Activated CD4-positive, alpha-beta T cell treated with anti-CD3 and anti-CD28 coated beads for 24 hours (primary cell): ENCODE measurements around the gene MAN1C1.

Source experiments
- DNase-seq, 2 donors: peaks; one replicate each; pipeline ENCODE4 v3.0.0-alpha.2; 2020; ENCODE audit warnings: low read depth in 2 of 2

Gene MAN1C1

DNA sequence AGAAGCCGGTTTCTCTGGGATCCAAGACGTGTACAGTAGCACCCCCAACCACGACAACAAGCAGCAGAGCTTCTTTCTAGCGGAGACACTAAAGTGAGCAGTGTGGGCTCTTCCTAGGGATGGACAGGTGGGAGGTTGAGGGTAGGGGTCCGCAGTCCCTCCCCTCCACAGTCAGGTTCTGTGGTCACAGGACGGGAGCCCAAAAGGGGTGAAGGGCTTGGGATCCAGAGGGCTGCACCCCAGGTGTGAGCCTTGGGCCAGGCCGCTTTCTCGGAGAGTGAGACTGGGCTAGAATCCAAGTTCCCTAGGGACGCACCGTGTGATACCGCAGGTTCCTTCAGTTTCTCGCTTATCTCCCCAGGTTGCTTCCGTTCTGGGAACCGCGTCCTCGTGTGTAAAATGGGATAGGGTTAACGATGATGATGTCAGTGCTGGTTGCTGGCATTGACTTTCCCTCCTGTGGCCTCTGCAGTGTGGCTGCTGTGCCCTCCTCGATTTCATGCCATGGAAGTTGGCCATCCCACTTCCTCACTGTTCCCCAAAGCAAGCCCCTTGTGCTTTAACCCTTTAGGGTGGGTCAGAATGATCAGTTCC, 166.1 kb downstream of the MAN1C1 start:
- no peak for DNase-seq

DNA sequence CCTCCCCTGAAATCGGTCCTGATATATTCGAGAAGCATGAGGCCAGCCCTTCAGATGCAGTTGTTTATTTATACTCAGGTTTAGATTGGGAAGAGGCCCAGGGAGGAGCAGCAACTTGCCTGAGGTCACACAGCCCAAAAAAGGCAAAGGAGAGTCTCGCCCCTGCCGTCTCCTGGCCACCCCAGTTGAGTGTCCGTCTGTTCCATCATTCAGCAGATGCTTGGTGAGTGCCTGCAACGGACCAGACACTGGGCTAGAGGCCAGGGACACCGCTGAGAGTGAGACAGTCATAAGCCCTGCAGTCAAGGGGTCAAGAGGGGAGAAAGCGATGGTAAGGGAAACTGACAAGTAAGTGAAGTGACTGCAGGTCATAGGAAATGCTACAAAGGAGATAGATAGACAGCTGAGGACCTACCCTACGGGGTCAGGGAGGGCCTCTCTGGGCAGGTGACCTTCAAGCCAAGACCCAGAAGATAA, 168.0 kb downstream of the MAN1C1 start:
- no peak for DNase-seq

DNA sequence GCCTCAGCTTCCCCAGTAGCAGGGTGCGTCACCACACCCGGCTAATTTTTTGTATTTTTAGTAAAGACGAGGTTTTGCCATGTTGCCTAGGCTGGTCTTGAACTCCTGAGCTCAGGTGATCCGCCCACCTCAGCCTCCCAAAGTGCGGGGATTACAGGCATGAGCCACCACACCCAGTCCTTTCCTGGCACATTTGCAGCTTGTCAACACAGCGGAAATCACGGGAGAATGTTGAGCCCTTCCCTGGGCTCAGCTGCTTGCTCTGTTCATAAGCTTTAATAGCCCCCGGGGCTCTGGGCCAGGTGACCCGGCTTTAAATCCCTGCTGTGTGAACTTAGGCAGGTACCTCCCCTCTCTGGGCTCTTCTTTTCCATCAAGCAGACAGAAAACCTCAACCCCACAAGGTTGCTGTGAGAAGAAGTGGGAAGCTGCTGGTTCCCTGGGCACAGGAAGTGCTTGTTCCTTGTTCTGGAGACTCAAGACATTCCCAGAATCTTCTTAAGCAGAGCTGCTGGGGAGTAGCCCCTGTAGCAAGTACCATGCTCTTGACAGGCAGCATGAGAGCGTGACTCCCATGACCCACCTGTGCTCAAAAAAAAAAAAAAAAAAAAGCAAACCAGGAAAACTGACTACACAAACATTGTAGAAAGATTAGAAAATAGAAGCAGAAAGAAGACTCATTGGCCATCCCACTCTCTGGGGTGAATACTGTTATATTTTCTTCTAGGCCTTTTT, 168.9 kb downstream of the MAN1C1 start:
- DNase-seq = no peak

DNA sequence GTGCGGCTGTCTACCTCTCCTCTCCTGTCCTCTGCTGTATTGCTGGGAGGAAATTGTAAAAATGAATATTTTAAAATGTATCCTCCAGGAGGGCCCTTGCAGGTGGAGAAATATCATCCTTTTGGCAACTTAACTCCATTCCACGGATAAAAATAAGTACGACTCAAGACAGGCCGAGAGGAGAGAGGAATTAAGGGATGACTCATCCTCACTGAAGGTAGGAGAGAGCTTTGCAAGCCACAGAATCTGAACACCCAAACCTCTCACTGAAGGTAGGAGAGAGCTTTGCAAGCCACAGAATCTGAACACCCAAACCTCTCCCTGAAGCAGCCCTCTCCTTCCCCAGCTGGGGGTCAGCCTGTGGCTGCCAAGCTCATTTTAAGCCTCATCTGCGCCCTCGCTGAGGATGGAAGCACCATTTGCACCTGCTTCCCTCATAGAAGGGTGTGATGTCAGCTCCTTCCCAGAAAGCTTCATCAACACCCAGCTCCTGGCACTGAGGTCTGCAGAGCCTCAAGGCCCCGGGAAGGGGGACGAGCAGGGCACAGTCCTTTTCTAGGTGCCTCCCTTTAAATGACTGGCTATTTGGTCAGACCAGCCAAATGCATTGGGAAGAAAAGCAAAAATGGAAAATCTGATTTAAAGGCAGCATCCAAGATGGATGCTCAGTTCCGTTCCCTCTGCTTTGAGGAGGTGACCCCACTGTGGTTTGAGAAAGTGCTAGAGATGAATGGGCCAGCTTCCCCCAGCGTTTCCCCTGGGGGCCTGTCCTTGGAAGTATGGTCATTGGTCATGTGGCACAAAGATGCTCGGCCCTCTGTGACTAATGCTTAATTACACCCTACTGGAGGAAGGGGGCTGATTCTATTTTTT, 170.5 kb downstream of the MAN1C1 start:
- no peak for DNase-seq

DNA sequence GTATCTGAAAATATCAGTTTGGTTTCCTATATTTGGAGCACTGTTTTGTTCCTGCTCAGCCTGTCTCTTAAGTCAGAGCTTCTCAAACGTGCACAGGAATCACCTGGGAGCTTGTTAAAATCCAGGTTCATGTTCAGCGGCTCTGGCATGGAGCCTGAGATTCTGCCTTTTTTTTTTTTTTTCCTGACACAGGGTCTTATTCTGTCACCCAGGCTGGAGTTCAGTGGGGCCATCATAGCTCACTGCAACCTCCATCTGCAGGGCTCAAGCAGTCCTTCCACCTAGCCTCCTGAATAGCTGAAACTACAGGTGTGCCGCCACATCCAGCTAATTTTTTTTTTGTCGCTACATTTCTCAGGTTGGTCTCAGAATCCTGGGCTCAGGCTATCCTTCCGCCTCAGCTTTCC, 171.2 kb downstream of the MAN1C1 start:
- no peak for DNase-seq

DNA sequence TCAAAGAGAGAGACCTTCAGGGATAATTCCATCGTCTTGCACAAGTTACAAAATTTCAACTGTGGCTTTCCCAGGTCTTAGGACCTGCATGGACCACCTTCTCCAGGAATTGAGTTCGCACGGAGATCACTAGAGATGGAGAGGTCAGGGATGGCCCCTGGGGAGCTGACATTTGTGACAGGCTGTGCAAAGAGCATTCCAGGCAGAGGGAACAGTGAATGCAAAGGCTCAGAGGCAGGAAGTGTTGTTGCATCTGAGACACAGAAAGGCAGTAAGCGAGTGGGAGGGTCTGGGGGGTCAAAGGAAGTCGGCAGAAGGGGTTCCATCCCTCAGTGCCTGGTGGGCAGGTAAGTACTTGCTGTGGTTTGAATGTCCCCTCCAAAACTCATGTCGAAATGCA, 173.9 kb downstream of the MAN1C1 start:
- no peak for DNase-seq

DNA sequence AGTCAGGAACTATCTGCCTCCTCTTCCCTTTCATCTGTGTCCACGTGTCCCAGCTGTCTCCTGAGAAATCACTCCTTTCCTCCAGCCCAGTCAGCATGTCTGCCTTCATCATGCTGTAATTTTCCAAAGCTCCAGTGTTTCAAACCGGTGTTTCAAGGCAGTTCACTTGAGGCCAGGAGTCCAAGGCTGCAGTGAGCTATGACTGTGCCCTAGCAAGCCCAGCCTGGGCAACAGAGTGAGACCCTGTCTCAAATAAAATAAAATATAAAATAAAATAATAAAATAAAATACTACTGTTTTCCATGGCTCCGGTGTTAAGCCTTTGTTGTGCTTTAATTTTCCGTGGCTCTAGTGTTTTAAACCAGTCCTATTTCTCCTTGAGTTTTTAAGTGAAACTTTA, 175.5 kb downstream of the MAN1C1 start:
- no peak for DNase-seq

DNA sequence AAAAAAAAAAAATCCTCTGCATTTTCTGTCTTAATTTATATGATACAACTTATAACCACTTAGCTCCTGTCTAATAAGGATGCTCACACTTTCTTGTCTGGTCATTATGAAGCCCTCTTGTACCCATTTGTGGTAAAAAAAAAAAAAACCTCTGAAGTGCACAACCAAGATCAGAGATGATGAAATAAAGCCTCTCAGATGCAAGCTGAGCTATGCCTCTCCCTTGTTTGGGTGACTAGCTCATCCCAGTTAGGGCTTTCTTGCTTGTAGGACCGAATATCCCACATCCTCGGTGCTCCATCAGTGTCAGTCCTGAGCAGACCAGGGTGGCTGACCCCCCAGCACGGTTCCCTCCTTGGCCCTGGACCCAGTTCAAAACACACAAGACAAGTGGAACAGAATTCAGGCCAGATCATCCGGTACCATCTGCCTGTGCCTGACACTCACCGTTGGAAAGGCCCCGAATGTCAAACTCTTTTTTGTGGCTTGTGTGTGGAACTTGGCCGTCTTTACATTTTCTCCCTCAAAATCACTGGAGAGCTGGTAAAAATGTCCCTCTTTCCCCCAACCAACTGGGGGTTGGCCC, 177.1 kb downstream of the MAN1C1 start:
- DNase-seq = no peak

DNA sequence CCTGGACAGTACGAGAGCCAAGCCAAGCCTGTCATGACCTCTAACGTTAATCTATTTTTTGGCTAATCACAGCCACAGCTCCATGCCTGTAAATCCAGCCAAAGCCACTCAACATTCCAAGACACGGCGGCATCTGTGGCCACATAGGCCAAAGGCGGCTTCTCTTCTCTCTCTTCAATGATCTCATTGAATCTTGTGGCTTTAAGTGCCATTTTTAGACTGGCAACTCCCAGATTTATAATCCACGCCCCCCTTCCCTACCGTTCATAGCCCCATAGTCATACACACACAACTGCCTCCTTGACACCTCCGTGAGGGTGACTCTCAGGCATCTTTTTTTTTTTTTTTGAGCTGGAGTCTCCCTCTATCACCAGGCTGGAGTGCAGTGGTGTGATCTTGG, 177.7 kb downstream of the MAN1C1 start:
- DNase-seq = no peak

DNA sequence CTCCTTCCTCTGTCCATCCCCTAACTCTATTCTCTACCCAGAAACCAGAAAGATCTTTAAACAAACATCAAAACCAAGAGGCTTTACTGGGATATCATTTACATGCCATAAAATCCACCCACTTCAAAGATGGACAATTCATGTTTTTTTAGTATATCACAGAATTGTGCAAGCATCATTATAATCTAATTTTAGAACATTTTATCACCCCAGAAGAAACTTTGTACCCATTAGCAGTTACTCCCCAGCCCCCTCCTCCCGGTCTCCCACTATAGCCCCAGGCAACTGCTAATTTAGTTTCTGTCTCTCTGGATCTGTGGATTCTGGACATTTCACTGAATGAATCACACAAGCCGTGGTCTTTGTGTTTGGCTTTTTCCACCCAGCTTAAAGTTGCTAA, 178.6 kb downstream of the MAN1C1 start:
- DNase-seq = no peak

DNA sequence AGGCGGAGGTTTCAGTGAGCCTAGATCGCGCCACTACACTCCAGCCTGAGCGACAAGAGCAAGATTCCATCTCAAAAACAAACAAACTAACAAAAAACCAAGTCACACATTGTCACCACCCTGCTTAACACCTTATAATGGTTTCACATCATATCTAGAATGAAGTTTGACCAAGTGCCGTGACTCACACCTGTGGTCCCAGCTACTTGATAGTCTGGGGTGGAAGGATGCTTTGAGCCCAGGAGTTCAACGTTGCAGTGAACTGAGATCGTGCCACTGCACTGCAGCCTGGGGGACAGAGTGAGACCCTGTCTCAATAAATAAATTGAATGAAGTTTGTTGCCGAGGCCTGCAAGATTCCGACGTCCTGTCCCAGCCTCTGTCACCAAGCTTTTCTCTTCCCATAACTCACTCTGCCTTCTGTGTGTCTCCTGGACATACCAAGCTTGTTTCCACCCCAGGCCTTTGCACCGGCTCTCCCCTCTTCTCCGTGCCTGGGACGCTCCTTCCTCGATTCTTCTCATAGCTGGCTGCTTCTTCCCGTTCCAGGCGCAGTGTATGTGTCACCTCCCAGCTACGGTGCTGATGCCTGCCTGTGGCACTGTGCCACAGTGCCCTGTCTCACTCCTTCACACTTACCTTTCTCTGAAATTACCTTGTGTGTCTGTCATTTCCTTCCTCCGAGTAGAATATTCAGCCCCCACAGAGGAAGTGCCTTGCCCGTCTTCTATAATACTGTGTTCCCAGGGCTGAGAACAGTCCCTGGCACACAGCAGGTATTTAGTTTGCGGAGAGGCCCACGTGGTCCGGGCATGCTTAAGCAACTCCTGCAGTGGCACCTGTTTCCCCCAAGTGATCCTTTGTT, 179.6 kb downstream of the MAN1C1 start:
- DNase-seq = no peak

DNA sequence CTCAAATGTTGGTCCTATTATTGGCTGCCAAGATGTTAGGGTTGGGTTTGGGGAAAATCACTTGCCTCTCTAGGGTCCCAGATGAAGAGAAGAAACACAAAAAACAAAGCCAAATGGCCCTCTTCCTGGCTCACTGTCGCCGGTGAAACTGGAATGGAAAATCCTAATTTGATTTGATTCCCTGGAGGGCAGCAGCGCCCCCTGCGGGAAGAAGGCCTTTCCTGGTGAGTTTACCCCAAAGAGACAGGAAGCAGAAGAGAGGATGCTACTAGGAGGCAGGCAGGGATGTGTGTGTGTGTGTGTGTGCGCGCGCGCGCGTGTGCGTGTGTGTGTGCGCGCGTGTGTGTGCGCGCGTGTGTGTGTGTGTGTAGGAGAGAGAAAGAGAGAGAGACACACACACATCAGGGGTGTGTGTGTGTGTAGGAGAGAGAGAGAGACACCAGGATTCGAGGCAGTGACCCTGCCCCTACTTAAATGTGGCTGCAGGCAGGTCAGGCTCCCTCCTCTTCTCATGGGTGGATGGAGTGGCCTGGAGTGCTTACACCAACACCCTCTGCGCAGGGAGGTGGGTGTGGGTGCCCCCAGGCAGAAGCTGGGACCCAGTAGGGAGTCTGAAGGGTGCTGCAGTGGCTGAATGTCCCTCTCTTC, 180.3 kb downstream of the MAN1C1 start:
- peak; percentile 86 to 88 for DNase-seq

DNA sequence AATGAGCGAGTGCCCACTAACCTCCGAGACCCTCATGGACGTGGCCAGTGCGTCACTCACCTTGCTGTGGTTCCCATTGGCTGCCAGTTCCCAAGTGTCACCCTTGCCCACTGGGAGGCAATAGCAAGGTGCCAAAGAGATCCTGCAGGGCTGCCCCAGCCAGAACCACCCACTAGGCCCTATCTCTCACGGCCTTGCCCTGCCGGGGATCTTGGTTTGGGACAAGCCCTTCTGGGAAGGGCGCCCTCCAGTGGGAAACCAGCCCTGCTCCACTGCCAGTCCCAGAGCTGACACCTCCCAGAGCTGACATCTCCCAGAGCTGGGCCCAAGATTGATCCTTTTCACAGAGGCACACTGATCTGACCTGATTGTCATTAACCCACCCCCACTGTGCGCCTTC, 181.3 kb downstream of the MAN1C1 start:
- no peak for DNase-seq

DNA sequence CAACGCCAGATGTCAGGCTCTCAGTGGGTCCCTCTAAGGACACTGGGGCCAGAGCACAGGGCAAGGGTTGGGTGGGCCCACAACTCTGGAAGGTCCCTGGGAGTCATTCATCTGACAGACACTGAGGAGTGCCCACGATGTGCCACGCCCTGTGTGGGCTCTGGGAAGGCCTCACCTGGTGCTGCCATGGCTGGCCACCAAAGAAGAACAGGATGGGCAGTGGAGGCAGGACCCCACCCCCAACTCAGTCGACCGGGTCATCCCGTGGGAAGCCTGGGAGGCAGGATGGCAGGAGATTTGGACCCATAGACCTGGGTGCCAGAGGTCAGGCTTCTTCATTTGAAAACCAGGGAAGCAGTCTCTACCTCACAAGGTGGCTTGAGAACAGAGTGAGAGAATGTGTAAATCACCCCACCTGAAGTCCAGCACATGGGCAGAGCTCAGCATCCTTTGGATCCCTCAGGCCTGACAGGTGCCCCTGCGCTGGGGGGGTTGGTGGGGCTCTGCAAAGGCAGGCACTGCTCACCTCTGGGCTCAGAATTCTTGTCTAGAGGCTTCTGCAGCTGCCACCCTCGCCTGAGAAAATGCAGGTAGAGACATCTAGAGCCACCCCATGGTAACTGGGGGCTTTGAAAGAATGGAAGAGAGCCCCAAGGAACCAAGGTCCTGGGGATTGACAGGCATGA, 182.2 kb downstream of the MAN1C1 start:
- DNase-seq = no peak

DNA sequence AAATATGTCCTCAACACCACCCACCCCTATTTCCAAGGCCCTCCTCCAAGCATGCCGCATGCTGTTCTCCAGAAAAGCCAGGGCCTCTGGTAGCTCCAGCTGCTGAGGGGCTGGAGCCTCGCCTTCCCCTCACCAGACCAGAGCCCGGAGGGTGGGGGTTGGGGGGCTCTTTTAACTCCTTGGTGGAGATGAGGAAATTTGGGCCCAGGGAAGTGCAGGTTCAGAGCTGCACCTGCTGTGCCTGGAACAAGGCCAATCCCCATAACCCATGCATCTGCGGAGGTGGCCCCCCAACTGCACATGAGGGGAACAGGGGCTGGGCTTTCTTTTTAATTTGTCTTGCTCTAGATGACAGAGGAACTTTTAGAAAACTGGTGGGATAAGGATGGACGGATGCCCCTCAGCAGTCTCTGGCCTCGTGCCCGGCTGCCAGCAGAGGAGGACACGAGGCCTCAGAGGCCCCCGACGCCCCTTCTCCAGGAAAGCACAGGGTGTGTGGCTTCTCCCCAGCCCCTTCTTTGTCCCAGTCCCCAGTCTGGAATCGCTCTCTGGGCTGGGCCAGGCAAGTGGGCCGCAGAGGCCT, 182.9 kb downstream of the MAN1C1 start:
- no peak for DNase-seq

DNA sequence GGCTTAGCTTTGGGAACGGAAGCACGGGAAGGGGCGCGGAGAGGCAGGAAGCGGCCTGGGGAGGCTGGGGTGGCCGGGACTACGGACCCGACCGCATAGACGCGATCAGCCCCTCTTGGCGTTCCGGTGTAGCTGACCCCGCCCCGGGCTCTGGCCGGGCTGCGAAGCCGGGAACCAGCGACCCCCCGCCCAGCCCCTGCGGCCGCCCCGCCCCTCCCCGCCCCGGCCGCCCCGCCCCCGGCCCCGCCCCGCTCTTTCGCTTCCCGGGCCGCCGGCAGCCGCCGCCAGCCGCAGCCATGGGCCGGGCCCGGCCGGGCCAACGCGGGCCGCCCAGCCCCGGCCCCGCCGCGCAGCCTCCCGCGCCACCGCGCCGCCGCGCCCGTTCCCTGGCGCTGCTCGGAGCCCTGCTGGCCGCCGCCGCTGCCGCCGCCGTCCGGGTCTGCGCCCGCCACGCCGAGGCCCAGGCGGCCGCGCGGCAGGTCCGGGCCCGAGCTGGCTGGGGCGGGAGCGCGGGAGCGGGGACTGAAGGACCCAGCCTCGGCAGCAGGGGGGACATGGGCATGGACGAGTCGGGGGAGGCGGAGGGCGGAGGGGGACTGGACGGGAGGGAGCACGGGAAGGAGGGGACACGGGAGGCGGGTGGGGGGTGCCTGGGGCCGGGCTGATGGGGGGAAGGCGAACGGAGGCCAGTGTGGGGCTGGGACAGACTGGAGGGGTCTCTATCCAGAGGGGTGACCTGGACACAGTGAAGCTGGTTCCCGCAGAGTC, 183.5 kb downstream of the MAN1C1 start, which contains the start of gene SELENON:
SELENON (plus strand) TSS at position 259 of the 768 bp plus-strand sequence; CDS start at position 297, 38 bp downstream.
- no peak for DNase-seq

DNA sequence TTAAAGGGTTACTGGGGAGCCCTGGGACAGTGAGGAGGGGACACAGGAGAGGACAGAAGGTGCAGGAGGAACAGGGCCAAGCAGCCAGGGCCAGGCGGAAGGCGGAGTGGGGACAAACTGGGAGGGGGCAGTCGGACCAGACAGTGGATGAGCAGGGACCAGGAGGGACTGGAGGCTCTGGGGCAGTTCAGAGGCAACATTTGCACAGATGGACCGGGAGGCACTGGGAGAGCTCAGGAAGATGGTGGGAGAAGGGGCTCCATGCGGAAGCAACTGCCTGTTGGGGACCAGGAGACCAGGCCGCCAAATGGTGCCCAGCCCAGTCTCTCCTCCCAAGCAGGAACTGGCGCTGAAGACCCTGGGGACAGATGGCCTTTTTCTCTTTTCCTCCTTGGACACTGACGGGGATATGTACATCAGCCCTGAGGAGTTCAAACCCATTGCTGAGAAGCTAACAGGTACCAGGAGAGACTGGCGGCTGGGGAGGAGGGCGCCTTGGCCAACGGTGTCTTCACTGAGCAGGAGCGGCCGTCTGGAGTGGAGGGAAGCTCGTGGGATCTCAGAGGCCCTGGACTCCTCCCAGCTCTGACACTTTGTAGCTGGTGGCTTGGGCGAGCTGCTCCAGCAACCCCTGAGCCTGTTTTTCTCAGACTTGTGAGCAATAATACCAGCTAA, 184.2 kb downstream of the MAN1C1 start:
- DNase-seq = no peak

DNA sequence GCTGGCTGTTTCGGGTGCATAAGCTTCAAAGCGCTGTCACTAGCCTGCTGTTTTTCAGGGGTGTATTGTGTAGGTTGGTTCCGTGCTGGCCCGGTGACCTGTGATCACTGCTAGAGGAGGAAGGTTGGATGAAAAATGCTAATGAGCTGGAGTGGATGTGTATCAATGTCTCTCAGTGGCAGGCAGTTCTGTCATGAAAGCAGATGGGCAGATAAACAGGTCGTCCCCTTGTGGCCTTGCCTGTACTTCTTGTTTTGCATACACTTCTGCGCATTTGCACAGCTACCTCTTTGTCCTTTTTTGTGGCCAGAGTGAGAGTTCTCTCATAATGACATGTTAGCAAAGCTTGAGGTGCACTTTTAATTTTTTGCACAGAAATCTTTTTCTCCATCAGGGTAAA, 186.3 kb downstream of the MAN1C1 start:
- no peak for DNase-seq
